GM19438 (cell line): ENCODE results near the gene ELMO3.
A peak's percentile ranks its signal among the peaks of the same experiment; 100 is the strongest.

ENCODE experiments used
- ATAC-seq: cut with Tn5 transposase; IDR thresholded peaks from one replicate; pipeline ENCODE4 v1.9.1; 2021; ENCODE audit warnings: low read depth; ENCODE audit not compliant: unreplicated experiment

Gene ELMO3

GRCh38 chr16:67163164-67163998 is 35.5 kb upstream of the ELMO3 start:
- no peak for ATAC-seq

- no peak for ATAC-seq
Measured at GRCh38 chr16:67163999-67164558, 34.9 kb upstream of the ELMO3 start.

- no peak for ATAC-seq
Measured at GRCh38 chr16:67164599-67165061, 34.3 kb upstream of the ELMO3 start, which contains the start of gene HSF4. TSS of gene HSF4 (plus strand) at chr16:67164745. CDS start at chr16:67164812, 67 bp downstream.

GRCh38 chr16:67165121-67166078 is 33.5 kb upstream of the ELMO3 start:
- ATAC-seq = no peak

GRCh38 chr16:67166110-67166547 is 32.8 kb upstream of the ELMO3 start:
- no peak for ATAC-seq

- no peak for ATAC-seq
Measured at GRCh38 chr16:67166598-67167168, 32.2 kb upstream of the ELMO3 start.

GRCh38 chr16:67167588-67167987 is 31.3 kb upstream of the ELMO3 start:
- ATAC-seq = no peak

- no peak for ATAC-seq
Measured at GRCh38 chr16:67169011-67169451, 29.9 kb upstream of the ELMO3 start.

- ATAC-seq = no peak
Measured at GRCh38 chr16:67169642-67170167, 29.2 kb upstream of the ELMO3 start.

GRCh38 chr16:67170168-67170948 is 28.6 kb upstream of the ELMO3 start, which contains the start of gene NOL3:
TSS of gene NOL3 (plus strand) at chr16:67170538.
- peak; percentile 36 for ATAC-seq

- no peak for ATAC-seq
Measured at GRCh38 chr16:67170949-67171649, 27.8 kb upstream of the ELMO3 start.

GRCh38 chr16:67173323-67173722 is 25.6 kb upstream of the ELMO3 start:
- no peak for ATAC-seq

GRCh38 chr16:67173808-67174705 is 24.9 kb upstream of the ELMO3 start:
- peak; percentile 46 for ATAC-seq

- ATAC-seq = no peak
Measured at GRCh38 chr16:67174706-67175231, 24.2 kb upstream of the ELMO3 start.

- no peak for ATAC-seq
Measured at GRCh38 chr16:67176662-67177061, 22.3 kb upstream of the ELMO3 start.

- ATAC-seq = no peak
Measured at GRCh38 chr16:67177743-67178699, 20.9 kb upstream of the ELMO3 start.
